ENCODE measurements around the gene TFF1.
"Not testable (repeated sequence)": the region's sequence is repeated elsewhere in the genome, so short reads cannot be mapped to it uniquely, and the experiment has no call there.

TFF1 gene

GRCh38 chr21:42366292-42367010, at the start of gene TFF1:
TSS of gene TFF1 (minus strand) at chr21:42366535. CDS start at chr21:42366495, 40 bp downstream.
- no peak for DNase-seq (ENCODE audit: low read depth, low spot score)

- peak; percentile 71 for DNase-seq (ENCODE audit: low read depth, low spot score)
Measured at GRCh38 chr21:42414928-42415769, 48.8 kb upstream of the TFF1 start.

- no peak for DNase-seq (ENCODE audit: low read depth, low spot score)
Measured at GRCh38 chr21:42414553-42414927, 48.2 kb upstream of the TFF1 start.

- DNase-seq (ENCODE audit: low read depth, low spot score) = no peak
Measured at GRCh38 chr21:42414066-42414465, 47.7 kb upstream of the TFF1 start.

GRCh38 chr21:42413500-42413899, 47.2 kb upstream of the TFF1 start:
- DNase-seq (ENCODE audit: low read depth, low spot score) = no peak

- no peak for DNase-seq (ENCODE audit: low read depth, low spot score)
Measured at GRCh38 chr21:42413093-42413492, 46.8 kb upstream of the TFF1 start.

- no peak for DNase-seq (ENCODE audit: low read depth, low spot score)
Measured at GRCh38 chr21:42412636-42412933, 46.2 kb upstream of the TFF1 start.

GRCh38 chr21:42411891-42412635, 45.7 kb upstream of the TFF1 start:
- peak; percentile 34 for DNase-seq (ENCODE audit: low read depth, low spot score)

- DNase-seq (ENCODE audit: low read depth, low spot score) = peak; percentile 2
Measured at GRCh38 chr21:42411197-42411869, 45.0 kb upstream of the TFF1 start.

GRCh38 chr21:42409366-42409765, 43.0 kb upstream of the TFF1 start:
- no peak for DNase-seq (ENCODE audit: low read depth, low spot score)

GRCh38 chr21:42408718-42409117, 42.4 kb upstream of the TFF1 start:
- not testable (repeated sequence) for DNase-seq (ENCODE audit: low read depth, low spot score)

- no peak for DNase-seq (ENCODE audit: low read depth, low spot score)
Measured at GRCh38 chr21:42407476-42407875, 41.1 kb upstream of the TFF1 start.

GRCh38 chr21:42406866-42407265, 40.5 kb upstream of the TFF1 start:
- DNase-seq (ENCODE audit: low read depth, low spot score) = no peak

- DNase-seq (ENCODE audit: low read depth, low spot score) = no peak
Measured at GRCh38 chr21:42406201-42406621, 39.9 kb upstream of the TFF1 start.

GRCh38 chr21:42405064-42406013, 39.0 kb upstream of the TFF1 start:
- DNase-seq (ENCODE audit: low read depth, low spot score) = no peak

GRCh38 chr21:42404539-42404938, 38.2 kb upstream of the TFF1 start:
- DNase-seq (ENCODE audit: low read depth, low spot score) = no peak

- no peak for DNase-seq (ENCODE audit: low read depth, low spot score)
Measured at GRCh38 chr21:42403611-42404231, 37.4 kb upstream of the TFF1 start, which contains the start of gene UBASH3A. TSS of gene UBASH3A (plus strand) at chr21:42403902. CDS start at chr21:42403946, 44 bp downstream.

GRCh38 chr21:42401820-42402251, 35.5 kb upstream of the TFF1 start:
- no peak for DNase-seq (ENCODE audit: low read depth, low spot score)

GRCh38 chr21:42401154-42401553, 34.8 kb upstream of the TFF1 start:
- DNase-seq (ENCODE audit: low read depth, low spot score) = peak; percentile 35

- peak; percentile 16 for DNase-seq (ENCODE audit: low read depth, low spot score)
Measured at GRCh38 chr21:42400525-42400924, 34.2 kb upstream of the TFF1 start.
